SJSA1 (cell line): ENCODE results near the gene KIAA1549. TPM values are rescaled to one million over a fixed set of nuclear protein-coding genes. Genes with fewer than 3 reads are reported as not detected.
"Not testable (repeated sequence)": the region's sequence is repeated elsewhere in the genome, so short reads cannot be mapped to it uniquely, and the experiment has no call there.

Source experiments
- DNase-seq, 2 experiments: peaks; one replicate each; pipeline ENCODE4 v3.0.0-alpha.2; 2015 to 2020; ENCODE audit warnings: low spot score in 2 of 2, low read depth in 1 of 2
- H3K27ac ChIP-seq: fragments of 250-450 bp; sonication (Bioruptor Pico); 2 replicates; pipeline ENCODE4 v1.5.1; 2020; ENCODE audit warnings: mild to moderate bottlenecking, moderate library complexity
- H3K27me3 ChIP-seq: fragments of 250-450 bp; sonication (Bioruptor Pico); replicated peaks from 2 replicates; pipeline ENCODE4 v1.5.1; 2020; ENCODE audit warnings: mild to moderate bottlenecking, moderate library complexity
- H3K36me3 ChIP-seq: fragments of 250-450 bp; sonication (Bioruptor Pico); 2 replicates; pipeline ENCODE4 v1.5.1; 2020; ENCODE audit warnings: mild to moderate bottlenecking
- H3K4me1 ChIP-seq: fragments of 250-450 bp; sonication (Bioruptor Pico); replicated peaks from 2 replicates; pipeline ENCODE4 v1.6.1; 2021; ENCODE audit warnings: mild to moderate bottlenecking
- H3K4me3 ChIP-seq: fragments of 250-450 bp; sonication (Bioruptor Pico); 2 replicates; pipeline ENCODE4 v1.5.1; 2020; ENCODE audit warnings: mild to moderate bottlenecking
- H3K9me3 ChIP-seq: fragments of 250-450 bp; sonication (Bioruptor Pico); replicated peaks from 2 replicates; pipeline ENCODE4 v1.5.1; 2020; ENCODE audit warnings: mild to moderate bottlenecking
- total RNA-seq: library from RNA; depleted of rRNA; stranded (reverse); fragments of >200 nt; shearing (Covaris generic); gene quantifications from 2 replicates; pipeline ENCODE4 v1.2.3, GENCODE V29; 2014

KIAA1549 gene
- total RNA-seq, 1 experiment from 2014 or later = 0.95 TPM

GRCh38 chr7:138982204-138982623, 1.0 kb upstream of the KIAA1549 start:
- H3K36me3 ChIP-seq = no peaks in the 10 kb centered on the region
- H3K27ac ChIP-seq = no peak overlapping the region
- H3K9me3 ChIP-seq = peaks cover 4% of the 10 kb centered on the region; the same call in 1 of the 2 replicates
- H3K27me3 ChIP-seq = peaks cover 6% of the 10 kb centered on the region
- no peak for DNase-seq
- H3K4me1 ChIP-seq = peaks cover 21% of the 10 kb centered on the region
- peak overlapping the region; percentile 68 for H3K4me3 ChIP-seq

- Histone ChIP-seq H3K4me1 (peaks cover 21% of the 10 kb centered on the region), H3K27me3 (peaks cover 6% of the 10 kb centered on the region), H3K9me3 (peaks cover 4% of the 10 kb centered on the region; the same call in 1 of the 2 replicates), H3K4me3 (peak overlapping the region; percentile 68), H3K36me3 (no peaks in the 10 kb centered on the region), H3K27ac (no peak overlapping the region)
- peak in 1 of 2 experiments; percentile 26 for DNase-seq
Observed at GRCh38 chr7:138980563-138981291, 462 bp downstream of the KIAA1549 start.

DNA sequence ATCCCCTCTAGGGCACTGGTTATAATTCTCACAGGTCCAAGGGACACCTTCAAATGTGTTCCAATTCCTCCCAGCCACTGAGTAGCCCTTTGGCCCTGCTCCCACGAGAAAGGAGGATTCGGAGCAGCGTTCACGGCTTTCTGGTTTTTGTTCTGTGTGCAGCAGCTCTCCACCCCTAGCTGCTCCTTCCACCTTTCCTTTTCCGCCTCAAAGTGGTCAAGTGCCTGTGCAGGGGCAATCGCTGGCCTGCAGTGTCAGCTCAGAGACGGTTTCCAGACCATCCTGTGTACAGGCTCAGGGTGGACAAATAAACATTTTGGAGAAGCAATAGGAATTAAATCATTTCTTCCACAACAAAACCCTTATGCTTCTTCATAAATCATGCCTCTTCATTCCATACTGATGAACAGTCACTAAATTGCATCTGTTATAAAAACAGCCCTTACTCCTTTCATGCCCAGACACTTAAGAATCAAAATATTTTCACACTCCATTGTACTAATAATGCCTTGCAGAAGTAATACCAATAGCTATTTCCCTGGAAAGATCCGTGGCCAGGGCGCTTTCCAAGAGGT, 1.1 kb downstream of the KIAA1549 start:
- Histone ChIP-seq H3K4me1 (peaks cover 21% of the 10 kb centered on the region), H3K36me3 (no peaks in the 10 kb centered on the region), H3K9me3 (peaks cover 4% of the 10 kb centered on the region; the same call in 1 of the 2 replicates), H3K27ac (no peak overlapping the region), H3K27me3 (peaks cover 6% of the 10 kb centered on the region), H3K4me3 (peak overlapping the region; percentile 68)
- DNase-seq = peak in 1 of 2 experiments; percentile 5

DNA sequence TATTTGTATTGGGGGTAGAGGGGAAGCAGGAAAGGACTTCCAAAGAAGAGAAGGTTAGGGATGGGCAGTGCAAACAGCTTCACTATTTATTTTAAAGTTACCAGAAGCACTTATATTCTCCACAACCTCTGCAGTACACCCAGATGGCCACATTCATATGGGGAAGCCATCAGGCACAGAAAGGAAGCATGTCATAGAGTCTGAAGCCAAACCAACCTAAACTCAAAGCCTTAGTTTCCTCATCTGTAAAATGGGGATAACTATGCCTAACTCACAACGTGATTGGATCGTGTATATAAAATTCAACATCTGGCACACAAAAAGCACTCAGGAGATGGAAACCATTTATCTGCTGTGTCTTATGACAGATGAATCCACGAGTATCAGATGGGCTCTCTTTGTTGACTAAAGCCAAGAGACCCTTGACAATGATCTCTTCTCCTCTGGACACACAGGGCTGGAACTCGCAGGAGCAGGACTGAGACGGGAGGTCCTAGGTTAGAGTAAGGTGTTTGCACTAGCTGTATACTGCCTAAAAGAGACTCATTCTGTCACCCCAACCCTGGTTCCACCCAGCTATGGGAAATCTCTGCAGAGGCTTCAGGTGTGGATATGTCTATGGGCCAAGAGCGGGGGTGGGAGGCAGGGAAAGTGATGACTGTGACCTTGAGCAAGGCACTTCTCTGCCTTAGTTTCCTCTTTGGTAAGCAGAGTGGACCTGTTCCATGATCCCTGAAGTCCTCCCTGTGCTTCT, 1.8 kb downstream of the KIAA1549 start:
- Histone ChIP-seq H3K27ac (no peak overlapping the region), H3K36me3 (no peaks in the 10 kb centered on the region), H3K4me3 (no peak overlapping the region), H3K27me3 (peaks cover 6% of the 10 kb centered on the region), H3K9me3 (peaks cover 4% of the 10 kb centered on the region; the same call in 1 of the 2 replicates), H3K4me1 (peaks cover 21% of the 10 kb centered on the region)
- no peak for DNase-seq

- Histone ChIP-seq H3K4me1 (peaks cover 21% of the 10 kb centered on the region), H3K36me3 (no peaks in the 10 kb centered on the region), H3K27me3 (peaks cover 6% of the 10 kb centered on the region), H3K4me3 (no peak overlapping the region), H3K9me3 (peaks cover 4% of the 10 kb centered on the region; the same call in 1 of the 2 replicates), H3K27ac (no peak overlapping the region)
- DNase-seq = no peak
Observed at GRCh38 chr7:138978541-138979184, 2.5 kb downstream of the KIAA1549 start.

DNA sequence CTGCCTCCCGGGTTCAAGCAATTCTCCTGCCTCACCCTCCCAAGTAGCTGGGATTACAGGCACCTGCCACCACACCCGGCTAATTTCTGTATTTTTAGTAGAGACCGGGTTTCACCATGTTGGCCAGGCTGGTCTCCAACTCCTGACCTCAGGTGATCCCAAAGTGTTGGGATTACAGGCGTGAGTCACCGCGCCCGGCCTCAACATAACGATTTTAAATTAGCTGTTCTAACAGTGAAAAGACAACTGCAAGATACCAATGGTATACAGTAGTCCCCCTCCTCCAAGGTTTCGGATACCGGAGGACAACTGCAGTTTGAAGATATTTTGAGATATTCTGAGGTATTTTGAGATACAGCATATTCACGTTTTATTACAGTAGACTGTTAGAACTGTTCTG, 5.0 kb downstream of the KIAA1549 start:
- not testable (repeated sequence) for DNase-seq, H3K9me3 ChIP-seq, H3K4me3 ChIP-seq, H3K36me3 ChIP-seq, H3K27ac ChIP-seq, H3K27me3 ChIP-seq
- peaks cover 20% of the 10 kb centered on the region for H3K4me1 ChIP-seq

DNA sequence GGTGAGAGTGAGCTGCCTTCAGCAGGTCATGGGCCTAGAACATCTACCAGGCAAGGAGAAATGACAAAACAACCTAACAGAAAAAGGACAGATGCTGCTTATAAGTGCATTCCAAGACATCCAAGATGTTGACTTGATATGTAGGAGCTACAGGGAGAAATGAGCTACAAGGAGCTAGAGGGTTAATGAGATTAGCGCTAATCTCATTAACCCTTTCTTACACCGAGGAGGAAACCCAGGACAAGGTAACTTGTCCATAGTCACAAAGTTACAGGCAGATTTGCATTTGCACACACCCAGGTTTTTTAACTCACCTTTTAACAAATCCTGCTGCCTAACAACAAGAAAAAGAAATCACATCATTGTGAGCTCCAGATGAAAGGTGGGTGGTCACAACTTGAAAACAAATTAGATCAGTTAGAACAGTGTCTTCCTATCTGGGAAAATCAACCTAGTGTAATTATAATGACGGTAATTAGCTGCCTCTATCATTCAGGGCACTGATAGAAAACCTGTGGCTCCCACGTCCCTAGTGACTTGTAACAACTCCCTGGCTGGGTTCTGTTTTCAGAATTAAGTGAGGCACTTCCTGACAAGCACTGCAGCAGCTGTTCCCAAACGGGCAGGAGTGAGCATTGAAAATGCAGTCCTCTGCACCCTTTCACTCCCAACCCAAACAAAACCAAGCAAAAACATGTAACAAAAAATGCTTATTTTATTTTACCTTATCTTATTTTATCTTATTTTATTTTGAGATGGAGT, 5.7 kb downstream of the KIAA1549 start:
- peaks cover 23% of the 10 kb centered on the region for H3K4me1 ChIP-seq
- no peak overlapping the region for H3K27ac ChIP-seq
- 0 out of 2 replicates have a peak, but pooled peaks cover 3% of the 10 kb centered on the region for H3K27me3 ChIP-seq
- no peak overlapping the region for H3K4me3 ChIP-seq
- H3K36me3 ChIP-seq = no peaks in the 10 kb centered on the region
- H3K9me3 ChIP-seq = no peaks in the 10 kb centered on the region; the same call in 1 of the 2 replicates
- DNase-seq = no peak

GRCh38 chr7:138974675-138975292, 6.4 kb downstream of the KIAA1549 start:
- no peak overlapping the region for H3K4me3 ChIP-seq
- peaks cover 19% of the 10 kb centered on the region for H3K4me1 ChIP-seq
- H3K9me3 ChIP-seq = no peaks in the 10 kb centered on the region; the same call in 1 of the 2 replicates
- no peaks in the 10 kb centered on the region for H3K36me3 ChIP-seq
- H3K27ac ChIP-seq = no peak overlapping the region
- no peaks in the 10 kb centered on the region for H3K27me3 ChIP-seq
- no peak for DNase-seq

DNA sequence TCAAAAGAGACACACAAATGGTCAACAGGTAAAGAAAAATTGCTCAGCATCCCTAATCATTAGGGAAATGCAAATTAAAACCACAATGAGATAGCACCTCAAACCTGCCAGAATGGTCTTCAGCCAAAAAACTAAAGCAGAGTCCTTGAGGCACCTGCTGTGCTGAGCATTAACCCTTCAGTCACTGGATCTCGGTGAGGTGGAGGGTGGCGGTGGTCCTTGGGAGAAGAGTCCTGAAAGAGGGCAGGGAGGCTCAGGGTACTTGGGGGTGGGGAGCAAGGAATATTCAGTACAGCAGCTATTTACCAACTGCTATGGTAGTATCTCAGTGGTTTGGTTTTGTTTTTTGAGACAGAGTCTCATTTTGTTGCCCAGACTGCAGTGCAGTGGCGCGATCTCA, 7.1 kb downstream of the KIAA1549 start:
- Histone ChIP-seq H3K4me1 (peaks cover 16% of the 10 kb centered on the region), H3K4me3 (no peak overlapping the region), H3K36me3 (no peaks in the 10 kb centered on the region), H3K9me3 (no peaks in the 10 kb centered on the region), H3K27ac (no peak overlapping the region), H3K27me3 (no peaks in the 10 kb centered on the region)
- DNase-seq = no peak

DNA sequence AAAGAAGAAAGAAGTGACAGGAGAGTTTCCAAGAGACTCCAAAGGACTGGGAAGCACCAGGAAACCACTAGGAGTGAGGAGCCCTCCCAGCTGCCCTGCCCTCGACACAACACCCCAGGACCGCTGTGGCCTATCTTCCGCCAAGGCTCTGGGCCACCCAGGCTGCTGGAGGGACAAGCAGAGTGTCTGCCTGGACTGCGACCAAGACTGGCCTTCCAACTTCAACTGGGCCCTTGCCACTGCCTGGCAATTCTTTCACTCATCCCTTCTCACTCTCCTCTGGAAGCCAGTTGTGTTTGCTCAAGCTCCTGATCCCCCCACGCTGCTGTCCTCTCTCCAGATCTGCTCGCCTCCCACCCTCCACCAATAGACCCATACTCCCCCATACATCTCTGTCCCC, 10.2 kb downstream of the KIAA1549 start:
- no peaks in the 10 kb centered on the region for H3K27me3 ChIP-seq
- H3K4me1 ChIP-seq = peaks cover 16% of the 10 kb centered on the region
- H3K9me3 ChIP-seq = no peaks in the 10 kb centered on the region
- H3K36me3 ChIP-seq = no peaks in the 10 kb centered on the region
- peak; percentile 44 to 59 for DNase-seq
- no peak overlapping the region for H3K27ac ChIP-seq
- H3K4me3 ChIP-seq = no peak overlapping the region

DNA sequence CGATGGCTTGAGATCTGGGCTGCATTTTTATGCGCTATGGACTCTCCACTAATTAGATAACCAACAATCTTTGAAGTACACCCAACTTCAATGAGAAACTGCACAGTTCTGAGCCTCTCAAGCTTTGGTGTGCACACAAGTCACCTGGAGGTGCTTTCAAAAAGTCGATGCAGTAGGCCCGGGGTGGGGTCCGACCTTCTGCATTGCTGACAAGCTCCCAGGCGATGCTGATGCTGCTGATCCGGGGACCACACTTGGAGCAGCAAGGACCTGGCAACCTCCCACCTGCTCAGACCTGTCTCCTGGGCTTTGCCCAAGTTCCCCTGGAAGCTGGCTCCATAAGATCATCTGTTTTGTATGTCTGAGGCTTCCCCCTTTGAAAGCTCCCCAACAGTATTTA, 10.7 kb downstream of the KIAA1549 start:
- DNase-seq = no peak
- peaks cover 16% of the 10 kb centered on the region for H3K4me1 ChIP-seq
- H3K27me3 ChIP-seq = no peaks in the 10 kb centered on the region
- no peaks in the 10 kb centered on the region for H3K36me3 ChIP-seq
- H3K27ac ChIP-seq = no peak overlapping the region
- H3K9me3 ChIP-seq = no peaks in the 10 kb centered on the region
- no peak overlapping the region for H3K4me3 ChIP-seq

- H3K36me3 ChIP-seq = no peaks in the 10 kb centered on the region
- DNase-seq = no peak
- H3K4me1 ChIP-seq = peaks cover 16% of the 10 kb centered on the region
- no peaks in the 10 kb centered on the region for H3K27me3 ChIP-seq
- no peak overlapping the region for H3K27ac ChIP-seq
- H3K4me3 ChIP-seq = no peak overlapping the region
- H3K9me3 ChIP-seq = no peaks in the 10 kb centered on the region
Observed at GRCh38 chr7:138967159-138967558, 14.0 kb downstream of the KIAA1549 start.
